HG03108 (cell line): ENCODE data around the gene FRMD8.

Experiments used
- ATAC-seq: cut with Tn5 transposase; IDR thresholded peaks from one replicate; pipeline ENCODE4 v1.9.1; 2021; ENCODE audit warnings: moderate library complexity; ENCODE audit not compliant: unreplicated experiment

FRMD8 gene

DNA sequence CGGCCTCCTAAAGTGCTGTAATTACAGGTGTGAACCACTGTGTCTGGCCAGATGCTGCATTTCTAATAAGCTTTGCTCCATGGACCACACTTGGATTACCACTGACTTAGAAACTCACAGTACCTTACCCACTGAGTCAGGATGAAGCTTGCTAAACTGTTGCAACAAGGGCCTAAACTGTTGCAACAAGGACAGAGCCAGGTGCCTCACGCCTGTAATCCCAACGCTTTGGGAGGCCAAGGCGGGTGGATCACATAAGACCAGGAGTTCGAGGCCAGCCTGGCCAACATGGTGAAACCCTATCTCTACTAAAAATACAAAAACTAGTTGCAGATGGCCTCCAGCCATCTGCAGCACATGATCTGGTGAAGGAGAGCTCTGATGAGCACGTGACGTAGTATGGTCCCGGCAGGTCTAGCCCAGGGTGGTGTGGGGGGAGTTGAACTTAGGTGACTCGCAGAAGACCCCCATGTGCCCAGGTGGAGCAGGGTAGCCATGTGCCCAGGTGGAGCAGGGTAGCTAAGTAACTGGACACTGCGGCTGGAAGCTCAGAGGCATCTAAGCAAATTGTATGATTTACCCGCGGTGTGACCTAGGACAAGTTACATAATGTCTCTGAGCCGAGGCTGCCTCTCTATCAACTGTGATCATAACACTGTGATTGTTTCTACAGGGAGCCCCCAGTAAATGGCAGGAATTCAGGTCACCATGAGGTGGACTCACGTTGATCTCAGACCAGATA, 12.4 kb upstream of the FRMD8 start:
- ATAC-seq, result no peak

DNA sequence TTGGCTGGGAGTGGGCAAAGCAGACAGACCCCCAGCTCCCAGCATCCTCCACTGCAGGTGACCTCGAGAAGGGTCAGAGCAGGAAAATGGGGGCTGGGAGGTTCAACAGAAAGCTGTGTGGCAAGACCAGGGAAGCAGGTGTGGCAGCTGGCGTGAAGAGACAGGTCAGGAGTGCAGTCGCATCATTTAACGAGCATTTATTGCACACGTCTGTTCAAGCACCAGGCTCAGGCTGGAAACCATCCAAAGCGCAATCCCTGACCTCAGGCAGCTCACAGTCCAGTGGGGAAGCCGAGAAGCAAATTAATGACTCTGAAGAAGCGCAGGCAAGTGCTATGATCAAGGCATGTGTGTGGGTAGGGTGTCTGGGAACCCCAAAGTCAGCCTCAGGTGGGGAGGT, 11.4 kb upstream of the FRMD8 start:
- no peak for ATAC-seq

DNA sequence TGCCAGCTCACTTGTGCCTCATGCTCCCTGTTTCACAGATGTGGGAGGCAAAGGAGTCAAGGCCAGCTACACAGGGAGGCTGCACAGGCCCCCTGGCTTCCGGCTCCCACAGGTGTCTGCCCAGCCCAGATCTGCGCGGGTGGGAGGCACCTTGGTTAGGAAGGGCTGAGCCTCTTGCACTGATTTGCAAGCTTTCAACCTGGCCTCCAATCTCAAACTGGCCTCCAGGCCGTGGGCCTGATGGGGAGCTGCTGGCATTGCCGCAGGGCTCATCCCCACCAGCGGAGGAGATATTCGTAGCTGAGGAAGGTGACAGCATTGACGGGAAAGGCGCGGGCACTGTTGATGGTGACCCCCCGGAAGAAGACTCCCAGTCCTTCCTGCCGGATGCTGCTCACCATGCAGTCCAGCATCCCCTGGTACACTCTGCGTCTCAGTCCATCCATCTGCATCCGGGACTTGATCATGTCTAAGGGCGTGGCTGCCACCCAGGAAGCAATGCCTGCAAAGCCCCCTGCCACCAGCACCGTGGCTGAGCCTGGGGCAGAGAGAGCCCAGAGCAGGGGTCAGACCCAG, 10.2 kb upstream of the FRMD8 start:
- ATAC-seq, result no peak

DNA sequence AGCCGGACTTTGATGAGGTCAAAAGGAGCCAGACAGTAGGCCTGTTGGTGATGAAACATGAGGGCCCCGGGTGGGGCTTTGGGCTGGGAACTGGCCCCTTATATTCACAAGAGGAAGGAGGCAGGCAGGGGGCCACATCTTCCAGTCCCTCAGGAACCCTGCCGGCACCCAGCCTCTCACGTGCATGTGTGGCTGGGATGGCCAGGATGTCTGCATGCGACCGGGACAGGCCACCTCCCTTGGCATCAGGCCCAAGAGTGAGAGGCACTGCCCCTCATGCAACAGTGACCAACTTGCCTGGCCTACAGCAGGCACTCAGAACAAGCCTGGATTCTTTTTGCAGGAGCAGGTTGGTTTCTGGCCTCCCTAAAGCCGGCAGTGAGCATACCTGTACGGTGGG, 9.4 kb upstream of the FRMD8 start:
- ATAC-seq, result no peak

DNA sequence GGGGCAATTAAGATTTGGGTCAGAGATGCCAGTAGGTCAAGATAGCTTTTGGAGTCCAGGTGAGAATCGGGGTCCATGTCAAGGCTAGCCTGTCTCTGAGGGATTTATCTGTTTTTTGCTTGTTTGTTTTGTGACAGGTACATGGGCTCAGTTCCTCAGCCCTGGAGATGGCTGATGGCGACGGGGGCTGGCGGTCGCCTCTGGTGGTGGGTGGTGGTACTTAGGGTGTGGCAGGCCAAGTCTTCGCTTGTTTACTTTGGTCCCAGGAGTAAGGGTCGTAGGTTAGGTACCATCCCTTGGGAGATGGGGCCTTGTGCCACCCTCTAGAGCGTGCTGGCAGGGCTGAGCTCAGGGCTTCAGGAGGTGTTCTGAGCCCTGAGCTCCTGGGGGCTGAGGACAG, 8.7 kb upstream of the FRMD8 start:
- no peak for ATAC-seq

DNA sequence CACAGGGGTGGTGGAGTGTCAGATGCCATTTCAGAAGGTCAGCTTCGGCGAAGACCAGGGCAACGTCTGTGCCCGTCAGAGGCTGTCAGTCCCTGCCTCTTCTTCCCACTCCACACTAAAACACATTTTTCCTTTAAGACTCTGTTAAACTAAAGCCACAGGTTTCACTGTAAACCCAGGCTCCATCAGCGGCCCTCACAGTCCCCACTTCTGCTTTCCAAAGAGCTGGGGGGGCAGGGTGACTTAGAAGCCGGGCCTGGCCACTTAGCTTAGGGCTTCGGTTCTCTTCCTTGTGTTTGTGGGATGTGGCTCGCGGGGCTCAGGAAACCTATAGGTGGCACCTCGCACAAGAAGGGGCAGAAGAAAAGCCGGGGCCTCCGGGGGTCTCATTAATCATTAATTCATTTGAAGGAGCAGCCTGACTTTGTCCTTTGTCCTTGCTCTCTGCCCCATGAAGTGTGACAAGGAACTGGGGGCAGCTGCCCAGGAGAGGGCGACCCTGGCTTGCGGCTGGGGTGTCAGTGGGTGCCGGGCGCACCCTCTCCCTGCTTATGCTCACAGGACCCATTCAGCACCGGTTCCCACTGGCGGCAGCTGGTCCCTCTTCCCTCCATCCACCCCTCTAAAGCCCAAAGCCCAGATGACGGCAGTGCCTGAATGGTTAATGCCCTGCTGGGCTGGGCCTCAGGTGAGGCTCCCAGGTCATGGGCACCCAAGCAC, 8.1 kb upstream of the FRMD8 start:
- no peak for ATAC-seq

DNA sequence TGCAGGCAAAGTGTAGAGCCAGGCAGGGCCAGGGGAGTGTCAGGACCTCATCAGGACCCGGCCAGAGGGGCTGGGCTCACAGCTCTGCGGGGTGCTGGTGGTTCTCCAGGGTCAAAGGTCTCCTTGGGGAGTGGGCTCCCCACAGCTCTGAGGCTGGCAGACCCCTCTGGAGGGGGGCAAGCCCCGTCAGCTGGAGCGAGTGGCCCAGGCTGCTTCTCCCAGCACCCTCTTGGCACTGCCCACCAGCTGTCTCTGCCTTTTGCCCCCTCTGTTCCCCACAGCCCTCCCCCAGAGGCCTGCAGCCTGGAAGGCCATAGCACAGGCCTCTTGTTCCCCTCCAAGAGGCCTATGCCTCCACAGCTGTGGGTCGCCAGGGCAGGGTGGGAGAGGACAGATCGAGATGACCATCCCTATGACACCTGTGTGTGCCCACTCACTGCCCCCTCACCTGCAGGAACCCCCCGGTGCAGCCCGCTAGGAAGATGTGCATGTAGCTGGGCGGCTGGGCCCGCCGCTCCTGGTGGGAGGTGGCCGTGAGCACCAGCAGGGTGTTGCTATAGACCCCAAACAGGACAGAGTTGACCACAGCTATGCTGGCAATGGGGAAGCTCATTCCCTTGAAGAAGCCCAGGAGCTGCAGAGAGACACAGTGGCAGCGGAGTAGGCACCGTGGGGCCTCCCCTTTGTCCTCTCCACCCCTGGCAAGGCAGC, 7.4 kb upstream of the FRMD8 start:
- ATAC-seq, result no peak

DNA sequence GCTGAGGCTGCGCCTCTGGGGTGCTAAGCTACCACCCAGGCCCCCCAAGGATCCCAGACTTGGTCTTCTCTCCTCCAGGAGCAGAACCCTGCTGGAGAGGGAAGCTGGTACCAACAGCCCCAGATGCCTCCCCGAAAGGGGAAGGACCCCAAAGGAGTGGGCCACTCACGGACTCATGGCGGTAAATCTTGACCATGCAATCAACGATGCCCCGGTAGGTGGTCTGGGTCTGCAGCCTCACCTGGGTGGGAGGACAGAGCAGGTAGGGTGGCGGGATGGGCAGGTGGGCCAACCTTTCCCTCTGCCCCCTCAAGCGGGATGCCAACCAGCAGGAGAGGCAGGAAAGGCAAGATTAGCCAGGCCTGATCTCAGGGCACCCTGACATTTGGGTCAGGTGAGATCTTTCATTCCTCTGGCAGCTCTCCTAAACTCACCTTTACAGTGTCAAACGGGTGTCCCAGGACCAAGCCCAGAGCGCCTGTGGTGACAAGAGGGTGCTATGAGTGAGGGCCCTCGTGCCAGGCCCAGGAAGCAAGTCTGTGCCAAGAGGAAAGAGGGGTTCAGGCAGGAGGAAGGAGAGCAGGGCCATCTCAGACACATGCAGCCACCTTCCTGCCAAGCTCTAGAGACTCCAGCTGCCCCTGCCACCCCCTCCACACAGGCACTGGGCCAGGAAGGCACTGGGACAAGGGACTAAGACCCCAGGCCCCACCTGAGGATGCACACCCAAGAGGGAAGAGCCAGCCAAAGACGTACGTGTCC, 6.6 kb upstream of the FRMD8 start:
- no peak for ATAC-seq

DNA sequence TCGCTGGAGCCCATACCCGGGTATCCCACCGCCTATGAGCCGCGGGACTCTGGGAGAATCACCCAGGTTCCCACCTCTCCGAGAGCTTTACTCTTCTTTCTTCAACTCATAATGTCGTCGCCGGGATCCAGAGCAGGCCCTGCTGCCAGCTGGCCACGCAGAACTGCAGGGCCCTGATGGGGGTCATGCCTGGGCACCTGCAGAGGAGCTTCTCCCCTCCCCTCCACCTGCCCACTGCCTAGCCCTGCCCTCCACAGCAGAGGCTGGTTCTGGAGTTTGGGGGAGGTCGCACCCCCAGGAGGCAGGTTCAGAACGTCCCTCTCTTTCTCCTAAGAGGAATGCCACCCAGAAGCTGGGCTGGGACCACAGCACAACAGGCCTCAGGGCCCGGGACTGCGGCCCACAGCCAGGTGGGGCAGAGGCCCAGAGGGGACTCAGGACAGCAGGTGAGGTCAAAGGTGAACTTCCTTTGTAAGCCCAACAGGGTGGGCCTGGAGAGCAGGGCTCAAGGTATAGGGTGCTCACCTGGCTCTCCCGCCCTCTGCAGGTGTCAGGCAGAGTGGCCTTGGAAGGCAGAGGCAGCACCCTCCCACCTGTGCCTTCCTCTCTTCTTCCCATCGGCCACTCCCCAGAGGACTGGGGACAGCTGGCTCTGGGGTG, 5.8 kb upstream of the FRMD8 start:
- ATAC-seq, result no peak

DNA sequence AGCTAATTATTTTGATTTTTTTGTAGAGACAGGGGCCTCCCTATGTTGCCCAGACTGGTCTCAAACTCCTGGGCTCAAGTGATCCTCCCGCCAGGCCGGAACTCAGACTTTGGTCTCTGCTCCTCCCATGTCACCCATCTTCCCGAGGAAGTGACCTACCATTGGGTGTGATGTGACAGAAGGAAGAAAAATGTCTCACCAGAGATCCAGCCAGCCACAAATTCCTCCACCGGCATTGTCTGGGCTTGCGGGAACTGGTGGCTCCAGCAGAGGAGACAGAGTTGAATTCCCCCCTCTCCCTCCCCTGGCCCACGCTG, 4.8 kb upstream of the FRMD8 start:
- no peak for ATAC-seq

DNA sequence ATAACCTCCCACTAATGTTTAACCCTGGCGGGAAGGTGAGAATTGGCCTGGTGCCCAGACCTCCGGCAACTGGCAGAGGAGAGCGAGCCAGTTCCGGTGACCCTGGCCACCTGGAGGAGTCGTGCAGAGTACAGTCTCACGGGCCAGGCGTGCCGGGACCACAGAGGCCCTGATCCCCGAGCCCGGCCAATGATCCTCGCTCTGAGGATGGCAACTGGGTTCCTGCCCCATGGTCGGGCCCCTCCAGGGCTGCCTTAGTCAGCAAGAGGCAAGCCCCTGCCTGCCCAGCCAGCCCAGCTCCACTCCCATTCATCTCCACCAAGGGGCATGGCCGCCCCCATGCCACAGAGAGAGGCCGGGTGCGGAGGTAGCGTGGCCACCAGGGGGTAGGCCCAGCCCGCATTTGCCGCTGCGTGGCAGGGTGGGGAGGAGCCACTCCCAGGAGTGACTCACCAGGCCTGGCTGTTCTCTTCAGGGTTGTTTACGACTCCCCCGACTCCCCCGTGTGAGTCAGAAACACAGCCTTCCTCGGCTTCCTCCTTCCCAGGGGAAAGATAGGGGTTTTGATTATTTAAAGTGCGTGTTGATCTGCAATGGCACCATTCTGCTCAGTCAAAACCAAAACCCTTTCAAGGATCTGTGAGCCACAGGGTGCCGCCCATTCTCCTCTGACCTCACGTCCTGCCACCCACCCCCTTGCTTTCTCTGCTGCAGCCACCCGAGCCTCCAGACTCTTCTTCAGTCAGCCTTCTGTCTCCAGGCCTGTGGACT, 4.2 kb upstream of the FRMD8 start, which contains the start of gene SLC25A45:
Gene SLC25A45 (minus strand): TSS at position 614 of the 771 bp plus-strand sequence. CDS start 695 bp downstream, outside the sequence.
- peak; percentile 58 for ATAC-seq

DNA sequence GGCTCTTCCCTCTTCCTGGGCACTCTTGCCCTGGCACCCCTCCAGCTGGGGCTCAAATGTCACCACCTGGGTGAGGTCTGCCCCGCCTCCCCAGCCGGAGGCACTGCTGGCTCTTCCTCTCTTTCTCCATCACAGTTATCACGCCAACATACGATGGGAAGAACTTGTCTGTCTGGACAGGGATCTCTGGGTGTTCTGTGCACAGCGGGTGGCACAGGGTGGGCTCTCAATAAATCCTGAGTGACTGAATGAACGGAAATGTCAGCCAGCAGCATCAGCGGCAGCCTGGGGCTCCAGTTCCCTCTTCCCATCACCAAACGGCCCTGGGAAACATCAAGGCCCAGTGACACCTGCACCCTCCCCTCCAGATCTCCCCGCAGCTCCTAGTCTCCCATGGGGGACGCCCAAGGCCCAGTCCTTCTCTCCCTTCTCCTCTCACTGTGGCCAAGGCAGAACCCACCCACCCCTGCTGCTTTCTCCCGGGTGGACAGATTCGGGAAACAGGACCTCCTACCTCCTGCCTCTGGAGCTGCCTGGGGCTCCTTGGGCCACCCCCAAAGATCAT, 3.6 kb upstream of the FRMD8 start:
- ATAC-seq, result no peak

DNA sequence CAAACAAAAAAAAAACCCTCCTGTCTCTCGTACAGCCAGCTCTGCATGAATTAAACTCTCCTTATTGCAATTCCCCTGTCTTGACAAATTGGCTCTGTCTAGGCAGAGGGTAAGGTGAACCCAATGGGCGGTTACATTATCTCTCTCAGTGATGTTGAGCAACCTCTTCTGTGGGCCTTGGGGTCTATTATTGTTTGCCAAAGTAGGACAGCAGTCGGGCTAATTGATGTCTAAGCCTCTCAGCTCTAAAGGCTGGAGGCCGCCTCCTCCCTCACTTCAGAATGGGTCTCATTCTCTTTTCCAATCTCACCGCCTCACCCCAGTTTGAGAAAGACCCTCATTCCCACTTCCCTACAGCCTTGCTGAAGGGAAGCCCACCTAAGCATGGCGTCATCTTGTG, 2.7 kb upstream of the FRMD8 start:
- ATAC-seq, result no peak

DNA sequence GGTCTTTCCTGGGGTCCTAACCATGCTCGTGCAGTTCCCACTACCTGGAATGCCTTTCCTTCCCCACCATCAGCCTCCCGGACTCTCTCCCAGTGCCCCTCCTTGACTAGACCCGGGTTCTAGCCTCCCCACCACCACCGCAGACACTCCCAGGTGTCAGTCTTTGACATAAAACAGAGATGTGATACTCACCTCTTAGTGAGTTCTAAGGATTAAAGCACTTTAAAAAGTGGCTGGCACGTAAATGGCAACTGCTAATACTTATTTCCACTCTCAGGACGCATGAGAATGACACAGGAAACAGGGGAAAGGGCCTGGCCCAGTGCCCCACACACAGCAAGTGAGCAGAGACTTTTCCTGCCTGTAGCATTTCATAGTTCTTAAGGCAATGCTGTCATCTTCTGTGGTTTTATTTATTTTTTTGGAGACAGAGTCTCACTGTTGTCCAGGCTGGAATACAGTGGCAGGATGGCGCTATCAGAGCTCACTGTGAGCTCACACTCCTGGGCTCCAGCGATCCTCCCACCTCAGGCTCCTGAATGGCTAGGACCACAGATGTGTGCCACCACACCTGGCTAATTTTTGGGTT, 2.0 kb upstream of the FRMD8 start:
- no peak for ATAC-seq

DNA sequence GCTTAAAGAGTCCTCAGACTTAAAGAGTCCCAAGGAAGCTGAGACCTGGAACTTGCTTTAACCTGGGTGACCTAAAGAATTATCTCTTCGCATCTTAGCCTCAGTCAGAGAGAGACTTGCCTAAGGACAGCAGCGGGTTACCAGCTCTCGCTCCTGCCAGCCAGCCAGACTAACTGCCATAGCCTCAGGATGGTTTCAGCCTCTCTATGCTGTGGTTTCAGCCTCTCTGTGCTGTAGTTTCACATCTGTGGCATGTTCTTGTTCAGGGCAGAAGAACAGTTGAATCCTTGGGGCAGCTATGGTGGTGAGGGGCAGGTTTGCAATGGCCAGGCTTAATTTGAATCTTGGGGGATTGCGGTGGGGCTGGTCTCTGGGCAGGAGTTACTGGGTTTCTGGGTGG, 2.3 kb downstream of the FRMD8 start:
- no peak for ATAC-seq

DNA sequence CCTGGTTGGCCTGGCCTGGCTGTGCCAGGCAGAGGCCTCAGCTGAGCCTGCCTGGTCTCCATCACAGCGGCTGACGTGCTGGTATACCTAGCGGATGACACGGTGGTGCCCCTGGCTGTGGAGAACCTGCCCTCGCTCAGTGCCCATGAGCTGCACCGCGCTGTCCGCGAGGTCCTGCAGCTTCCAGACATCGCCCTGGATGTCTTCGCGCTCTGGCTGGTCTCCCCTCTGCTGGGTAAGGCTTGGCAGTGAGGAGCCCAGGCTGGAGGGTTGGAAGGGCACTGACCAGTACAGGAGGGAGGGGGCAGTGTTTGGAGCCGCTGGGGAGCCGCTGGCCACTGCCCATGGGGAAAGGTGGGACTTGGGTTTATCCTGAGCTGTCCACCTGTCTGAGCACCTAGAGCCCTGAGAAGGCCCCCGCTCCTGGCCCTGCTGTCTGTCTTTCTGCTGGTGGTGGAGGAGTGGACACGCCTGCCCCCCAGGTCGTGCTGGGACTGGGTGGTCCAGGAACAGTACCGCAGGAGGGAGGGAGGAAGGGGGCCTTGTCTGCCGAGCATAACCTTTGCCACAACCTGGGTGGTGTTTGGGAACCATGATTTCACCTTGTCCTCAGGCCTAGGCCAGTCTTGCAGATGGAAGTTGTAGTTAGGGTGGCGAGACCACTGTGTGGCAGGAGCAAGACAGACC, 3.0 kb downstream of the FRMD8 start:
- ATAC-seq, result no peak

DNA sequence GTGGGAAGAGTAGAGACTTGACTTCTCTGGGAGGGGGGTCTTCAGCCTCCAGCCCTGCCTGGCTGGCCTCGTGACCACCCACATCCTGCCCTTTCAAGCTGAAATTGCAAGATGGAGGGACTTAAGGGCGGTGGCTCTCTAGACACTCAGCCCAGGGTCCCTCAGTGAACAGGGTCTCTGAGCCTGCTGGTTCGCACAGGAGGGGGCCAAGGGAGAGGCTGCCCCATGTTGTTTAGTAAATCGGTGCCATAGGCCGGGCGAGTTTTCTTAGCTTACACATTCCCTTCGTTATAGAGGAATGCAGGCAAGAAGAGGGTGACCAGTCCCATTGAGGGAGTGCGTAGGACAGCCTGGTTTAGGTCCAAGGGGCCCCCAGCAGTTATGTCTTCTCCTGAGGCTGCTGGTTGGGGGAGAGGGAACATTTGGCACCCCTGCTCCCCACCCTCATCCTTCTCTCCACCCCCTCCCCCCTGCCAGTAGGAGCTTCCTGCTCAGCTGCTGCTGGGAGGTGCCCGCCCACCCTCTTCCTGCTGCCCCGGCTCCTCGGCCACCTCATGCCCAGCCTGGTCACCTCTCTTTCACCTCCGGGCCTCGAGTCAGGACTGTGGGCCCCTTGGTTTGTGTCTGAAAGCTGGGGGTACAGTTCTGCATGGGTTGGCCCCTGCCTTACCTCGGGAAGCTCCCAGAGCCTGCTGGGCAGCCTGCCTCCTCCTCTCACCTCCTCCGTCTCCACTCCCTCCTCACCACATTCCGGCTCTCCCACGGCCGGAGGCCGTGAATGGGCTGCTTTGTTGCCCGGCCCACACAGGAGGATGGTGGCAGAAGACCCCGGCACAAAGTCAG, 3.9 kb downstream of the FRMD8 start:
- no peak for ATAC-seq

DNA sequence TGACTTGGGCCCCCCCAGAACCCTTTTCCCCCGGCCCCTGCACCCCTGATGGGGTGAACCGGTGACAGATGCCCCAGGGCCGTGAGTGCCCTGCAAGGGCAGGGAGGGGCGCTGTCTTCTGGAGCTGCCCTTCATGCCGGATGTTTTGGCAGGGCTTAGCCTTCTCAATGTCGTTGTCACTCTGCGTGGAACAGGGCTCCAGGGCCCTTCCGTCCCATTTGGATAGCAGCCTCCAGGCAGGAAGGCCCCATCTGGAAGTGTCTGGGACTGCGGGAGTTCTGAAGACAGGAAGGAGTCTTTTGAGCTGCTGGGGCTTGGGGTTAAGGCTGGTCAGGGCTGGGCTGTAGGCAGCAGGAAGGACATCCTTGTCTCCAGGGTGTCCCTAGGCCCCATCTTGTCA, 4.6 kb downstream of the FRMD8 start:
- no peak for ATAC-seq
